ENCODE measurements around the gene MYCL.

The MYCL gene

GRCh38 chr1:39898648-39899603 lies 2.8 kb downstream of the MYCL start:
- H3K4me3 ChIP-seq (replicated peaks in 1 of 2; ENCODE audit: low read depth in 2 of 2, low read length in 2 of 2), result no peak overlapping the region
- peak; percentile 68 to 78 for DNase-seq (ENCODE audit: low read depth in 2 of 2)
- TF ChIP-seq, protein P1, sequence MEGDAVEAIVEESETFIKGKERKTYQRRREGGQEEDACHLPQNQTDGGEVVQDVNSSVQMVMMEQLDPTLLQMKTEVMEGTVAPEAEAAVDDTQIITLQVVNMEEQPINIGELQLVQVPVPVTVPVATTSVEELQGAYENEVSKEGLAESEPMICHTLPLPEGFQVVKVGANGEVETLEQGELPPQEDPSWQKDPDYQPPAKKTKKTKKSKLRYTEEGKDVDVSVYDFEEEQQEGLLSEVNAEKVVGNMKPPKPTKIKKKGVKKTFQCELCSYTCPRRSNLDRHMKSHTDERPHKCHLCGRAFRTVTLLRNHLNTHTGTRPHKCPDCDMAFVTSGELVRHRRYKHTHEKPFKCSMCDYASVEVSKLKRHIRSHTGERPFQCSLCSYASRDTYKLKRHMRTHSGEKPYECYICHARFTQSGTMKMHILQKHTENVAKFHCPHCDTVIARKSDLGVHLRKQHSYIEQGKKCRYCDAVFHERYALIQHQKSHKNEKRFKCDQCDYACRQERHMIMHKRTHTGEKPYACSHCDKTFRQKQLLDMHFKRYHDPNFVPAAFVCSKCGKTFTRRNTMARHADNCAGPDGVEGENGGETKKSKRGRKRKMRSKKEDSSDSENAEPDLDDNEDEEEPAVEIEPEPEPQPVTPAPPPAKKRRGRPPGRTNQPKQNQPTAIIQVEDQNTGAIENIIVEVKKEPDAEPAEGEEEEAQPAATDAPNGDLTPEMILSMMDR (IDR thresholded peaks at IDR 0.05; ENCODE audit: low read depth, low read length), result no peak

GRCh38 chr1:39898191-39898590 lies 3.5 kb downstream of the MYCL start:
- no peak overlapping the region for H3K4me3 ChIP-seq (replicated peaks in 1 of 2; ENCODE audit: low read depth in 2 of 2, low read length in 2 of 2)
- DNase-seq (ENCODE audit: low read depth in 2 of 2), result no peak
- TF ChIP-seq, protein P1 (IDR thresholded peaks at IDR 0.05; ENCODE audit: low read depth, low read length), result no peak

DNA sequence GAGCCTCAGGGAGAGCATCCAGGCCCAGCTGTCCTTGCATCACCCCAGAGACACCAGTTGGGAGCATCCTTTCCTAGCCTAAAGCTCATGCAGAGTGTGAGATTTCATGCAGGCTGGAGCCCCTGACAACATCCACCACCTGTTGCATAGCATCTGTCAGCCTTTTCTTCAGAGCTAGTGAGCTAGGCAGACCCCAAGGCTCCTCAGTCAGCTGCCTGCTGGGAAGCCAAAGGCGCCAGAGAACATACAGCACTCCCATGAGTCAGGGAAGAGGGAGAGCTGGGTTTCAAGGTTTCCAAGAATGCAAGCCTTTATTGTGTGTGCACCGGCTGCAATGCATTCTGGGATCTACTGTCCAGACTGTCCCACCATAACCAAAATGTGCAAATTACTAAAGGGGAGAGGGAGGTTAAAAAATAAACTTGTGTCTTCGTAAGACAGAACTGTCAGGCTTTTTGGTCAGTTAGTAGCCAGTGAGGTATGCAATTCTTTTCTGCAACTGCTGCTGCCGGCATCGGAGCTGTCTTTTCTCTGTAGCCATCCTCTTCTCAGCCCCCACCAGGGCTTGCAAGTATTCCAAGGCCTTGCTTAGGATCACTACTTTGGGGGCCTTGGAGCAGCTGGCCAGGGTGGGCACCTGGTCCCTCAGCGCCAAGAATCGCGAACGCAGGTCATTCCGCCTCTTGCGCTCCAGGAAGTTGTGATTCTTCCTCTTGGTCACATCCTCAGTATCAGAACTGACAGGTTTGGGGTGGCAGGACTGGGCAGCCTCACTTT lies 4.6 kb downstream of the MYCL start:
- no peak overlapping the region for H3K4me3 ChIP-seq (replicated peaks in 1 of 2; ENCODE audit: low read depth in 2 of 2, low read length in 2 of 2)
- TF ChIP-seq, protein P1 (IDR thresholded peaks at IDR 0.05; ENCODE audit: low read depth, low read length), result no peak
- peak in 1 of 2 donors; percentile 62 for DNase-seq (ENCODE audit: low read depth in 2 of 2)

GRCh38 chr1:39895731-39896480 lies 5.8 kb downstream of the MYCL start:
- TF ChIP-seq, protein P1 (IDR thresholded peaks at IDR 0.05; ENCODE audit: low read depth, low read length), result no peak
- H3K4me3 ChIP-seq (replicated peaks in 1 of 2; ENCODE audit: low read depth in 2 of 2, low read length in 2 of 2), result no peak overlapping the region
- no peak for DNase-seq (ENCODE audit: low read depth in 2 of 2)

GRCh38 chr1:39894884-39895495 lies 6.7 kb downstream of the MYCL start:
- TF ChIP-seq, protein P1 (IDR thresholded peaks at IDR 0.05; ENCODE audit: low read depth, low read length), result no peak
- no peak overlapping the region for H3K4me3 ChIP-seq (replicated peaks in 1 of 2; ENCODE audit: low read depth in 2 of 2, low read length in 2 of 2)
- no peak for DNase-seq (ENCODE audit: low read depth in 2 of 2)

All from cardiac fibroblast (primary cell).